ENCODE measurements around the gene UBE2Z.

- TF ChIP-seq EZH2 (IDR thresholded peaks at IDR 0.05; ENCODE audit: borderline replicate concordance, insufficient read depth, low read depth, low read length, poor library complexity, severe bottlenecking) (no peak), CTCF (IDR thresholded peaks at IDR 0.05) (no peak)
Observed at GRCh38 chr17:48901241-48901640, 7.0 kb upstream of the UBE2Z start.

All from B cell (primary cell).